GM19238 (cell line): ENCODE data around the gene WWP2.
"Not testable (repeated sequence)": the region's sequence is repeated elsewhere in the genome, so short reads cannot be mapped to it uniquely, and the experiment has no call there.

ENCODE experiments used
- DNase-seq: peaks from one replicate; pipeline ENCODE4 v3.0.0; 2011; ENCODE audit warnings: low spot score; ENCODE audit not compliant: insufficient read length

WWP2 gene

DNA sequence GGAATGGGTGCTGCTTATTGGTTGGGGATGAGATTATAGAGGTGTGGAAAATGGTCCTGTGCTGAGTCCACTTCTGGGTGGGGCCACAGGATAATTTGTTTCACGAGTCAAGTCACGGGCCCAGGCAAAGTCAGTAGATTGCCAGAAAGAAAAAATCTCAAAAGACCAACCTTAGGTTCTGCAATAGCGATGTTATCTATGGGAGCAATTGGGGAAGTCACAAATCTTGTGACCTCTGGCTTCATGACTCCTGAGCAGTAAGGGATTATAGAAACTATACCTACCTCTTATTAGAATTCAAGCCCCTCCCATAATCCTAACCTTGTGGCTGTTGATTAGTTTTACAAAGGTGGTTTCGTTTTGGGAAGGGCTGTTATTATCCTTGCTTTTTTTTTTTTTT is 31.4 kb downstream of the WWP2 start:
- no peak for DNase-seq

DNA sequence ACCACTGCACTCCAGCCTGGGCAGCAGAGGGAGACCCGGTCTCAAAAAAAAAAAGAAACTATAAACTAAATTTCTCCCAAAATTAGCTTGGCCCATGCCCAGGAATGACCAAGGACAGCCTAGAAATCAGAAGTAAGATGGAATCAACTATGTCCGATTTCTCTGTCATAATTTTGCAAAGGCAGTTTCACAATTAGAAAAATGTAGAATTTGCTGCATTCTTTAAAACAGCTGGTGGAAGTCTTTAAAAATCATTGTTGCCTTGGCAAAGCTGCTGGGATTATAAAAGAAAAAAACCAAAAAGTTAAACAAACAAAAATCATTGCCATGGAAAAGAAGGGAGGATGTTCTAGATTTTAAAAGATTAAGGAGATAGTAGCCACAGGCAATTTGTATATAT is 32.4 kb downstream of the WWP2 start:
- DNase-seq, result no peak

DNA sequence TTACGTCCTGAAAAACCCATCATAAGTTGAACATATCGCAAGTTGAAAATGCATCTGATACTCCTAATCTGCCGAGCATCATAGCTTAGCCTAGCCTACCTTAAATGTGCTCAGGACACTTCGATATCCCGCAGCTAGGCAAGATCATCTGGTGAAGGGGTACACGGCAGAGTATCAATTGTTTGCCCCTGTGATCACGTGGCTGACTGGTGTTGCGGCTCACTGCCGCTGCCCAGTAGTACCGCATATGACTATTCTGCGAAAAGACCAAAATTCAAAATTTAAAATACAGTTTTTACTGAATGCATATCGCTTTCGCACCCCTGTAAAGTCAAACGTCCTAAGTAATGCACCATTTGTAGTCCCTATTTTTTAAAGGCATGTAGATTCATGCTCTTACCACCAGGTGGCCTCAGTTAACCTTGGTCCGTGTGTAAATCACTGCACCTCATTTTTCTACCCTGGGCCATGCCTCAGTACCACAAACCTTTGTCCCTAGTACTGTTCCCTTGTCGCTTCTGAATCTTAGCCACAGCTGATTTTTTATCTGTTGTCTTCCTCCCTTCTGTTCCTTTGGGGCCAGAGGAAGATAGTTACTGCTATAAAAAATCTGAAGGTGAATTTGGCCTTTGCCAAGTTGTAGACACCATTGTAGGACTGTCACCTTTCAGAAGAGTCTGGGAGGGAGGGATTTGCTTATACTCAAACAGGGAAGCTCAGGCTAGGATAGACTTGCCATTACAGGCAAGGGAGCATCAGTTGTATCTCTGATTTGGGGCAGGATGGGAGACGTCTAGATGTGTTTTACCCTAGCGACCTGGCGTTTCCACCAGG is 34.4 kb downstream of the WWP2 start:
- peak; percentile 26 for DNase-seq

DNA sequence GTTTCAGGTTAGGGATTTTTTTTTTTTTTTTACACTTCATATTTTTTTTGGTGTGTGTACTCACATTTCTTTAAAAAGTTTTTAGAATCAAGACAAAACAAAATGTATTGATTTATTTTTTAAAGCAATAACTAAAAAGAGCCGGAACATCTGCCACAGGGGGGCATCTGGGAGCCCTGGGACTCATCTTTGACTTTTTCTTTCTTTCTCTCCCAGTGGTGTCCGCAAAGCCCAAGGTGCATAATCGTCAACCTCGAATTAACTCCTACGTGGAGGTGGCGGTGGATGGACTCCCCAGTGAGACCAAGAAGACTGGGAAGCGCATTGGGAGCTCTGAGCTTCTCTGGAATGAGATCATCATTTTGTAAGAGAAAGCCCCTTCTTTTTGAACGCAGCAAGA is 36.3 kb downstream of the WWP2 start:
- no peak for DNase-seq

DNA sequence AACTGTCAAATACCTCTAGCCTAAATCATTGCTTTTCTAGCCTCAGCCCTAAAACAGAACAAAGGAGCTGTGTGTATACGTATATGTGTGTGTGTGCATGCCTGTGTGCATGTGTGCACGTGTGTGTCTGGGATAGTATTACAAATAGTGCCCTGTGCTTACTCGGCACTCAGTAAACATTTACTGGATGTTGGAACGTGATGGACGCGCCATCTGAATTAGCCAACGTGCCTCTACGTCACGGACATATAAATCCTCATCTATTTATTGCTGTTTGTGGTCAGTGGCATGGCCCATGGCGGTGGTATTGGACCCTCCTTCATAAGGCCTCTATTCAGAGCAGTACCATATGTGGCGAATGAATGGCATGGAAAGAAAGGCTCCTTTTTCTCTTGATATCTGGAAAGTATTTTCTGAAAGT is 37.5 kb downstream of the WWP2 start:
- DNase-seq, result no peak

DNA sequence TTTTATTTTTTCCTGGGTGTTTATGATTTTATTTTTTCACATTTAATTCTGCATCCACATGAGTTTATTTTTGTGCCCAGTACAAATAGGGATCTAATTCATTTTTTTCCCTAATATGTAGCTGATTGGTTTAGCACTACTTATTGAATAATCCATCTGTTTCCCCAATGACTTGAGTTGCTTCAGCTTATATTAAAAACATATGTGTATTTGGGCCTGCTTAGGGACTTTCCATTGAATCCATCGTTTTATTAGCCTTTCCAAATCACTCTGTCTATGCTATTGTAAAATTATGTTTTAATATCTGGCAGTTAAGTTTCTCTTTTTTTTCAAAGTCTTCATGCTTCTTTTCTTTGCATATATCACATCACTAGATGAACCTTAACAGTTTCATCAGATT is 42.2 kb downstream of the WWP2 start:
- no peak for DNase-seq

DNA sequence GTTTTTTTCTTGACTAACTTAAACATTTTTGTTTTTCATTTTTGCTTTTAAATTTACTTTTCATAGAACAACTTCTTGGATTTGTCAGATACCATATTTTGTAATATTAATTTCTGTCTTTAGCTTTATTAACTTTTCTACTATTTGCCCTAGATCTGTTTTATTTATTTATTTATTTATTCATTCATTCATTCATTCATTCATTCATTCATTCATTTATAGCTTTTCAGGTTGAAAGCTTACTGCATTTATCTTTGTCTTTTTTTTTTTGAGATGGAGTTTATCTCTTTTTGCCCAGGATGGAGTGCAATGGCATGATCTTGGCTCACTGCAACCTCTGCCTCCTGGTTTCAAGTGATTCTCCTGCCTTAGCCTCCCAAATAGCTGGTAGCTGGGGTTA is 44.6 kb downstream of the WWP2 start:
- not testable (repeated sequence) for DNase-seq

DNA sequence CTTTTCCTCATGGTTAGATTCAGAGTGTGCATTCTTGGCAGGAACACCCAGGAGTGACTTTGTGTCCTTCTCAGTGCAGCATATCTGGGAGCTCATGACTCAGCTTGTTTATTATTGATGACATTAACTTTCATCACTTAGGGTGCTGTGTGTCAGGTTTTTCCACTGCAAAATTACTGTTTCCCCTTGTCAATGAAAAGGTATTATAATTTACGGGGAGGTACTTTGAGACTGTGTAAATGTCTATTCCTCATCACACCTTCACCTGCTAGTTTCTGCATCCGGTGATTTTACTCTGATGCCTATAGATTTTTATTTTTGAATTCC is 50.5 kb downstream of the WWP2 start:
- no peak for DNase-seq

DNA sequence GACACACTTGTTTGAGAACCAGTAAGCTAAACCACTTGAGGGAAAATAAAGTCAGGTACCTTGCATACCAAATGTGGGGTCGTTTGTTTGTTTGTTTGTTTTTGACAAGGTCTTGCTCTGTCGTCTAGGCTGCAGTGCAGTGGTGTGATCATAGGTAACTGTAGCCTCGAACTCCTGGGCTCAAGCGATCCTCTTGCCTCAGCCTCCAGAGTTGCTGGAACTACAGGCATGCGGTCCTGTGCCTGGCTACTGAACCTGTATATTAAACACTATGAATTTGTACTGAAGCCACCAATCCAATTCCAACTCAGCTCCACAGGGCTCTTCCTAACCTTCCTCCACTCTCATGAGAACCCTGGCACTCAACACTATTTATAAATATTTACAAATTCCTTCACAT is 51.9 kb downstream of the WWP2 start:
- DNase-seq, result no peak

DNA sequence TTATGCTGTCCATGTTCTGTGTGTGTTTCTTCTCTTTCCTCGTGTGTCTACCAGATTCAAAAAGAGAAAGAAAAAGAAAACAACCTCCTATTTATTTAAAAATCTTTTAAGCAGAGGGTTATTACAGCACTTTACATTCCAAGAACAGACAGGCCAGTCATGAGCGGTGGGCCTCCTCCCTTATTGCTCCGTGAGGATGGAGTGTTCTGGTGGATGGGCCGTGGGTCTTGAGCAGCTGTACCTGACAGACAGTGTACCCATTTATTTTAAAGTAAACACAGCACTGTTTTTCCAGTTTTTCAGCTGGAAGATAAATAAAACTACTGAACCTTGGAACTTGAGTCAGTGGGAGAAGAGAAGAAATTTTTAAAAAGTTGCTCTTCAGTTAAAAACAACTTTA is 52.4 kb downstream of the WWP2 start:
- DNase-seq, result no peak

DNA sequence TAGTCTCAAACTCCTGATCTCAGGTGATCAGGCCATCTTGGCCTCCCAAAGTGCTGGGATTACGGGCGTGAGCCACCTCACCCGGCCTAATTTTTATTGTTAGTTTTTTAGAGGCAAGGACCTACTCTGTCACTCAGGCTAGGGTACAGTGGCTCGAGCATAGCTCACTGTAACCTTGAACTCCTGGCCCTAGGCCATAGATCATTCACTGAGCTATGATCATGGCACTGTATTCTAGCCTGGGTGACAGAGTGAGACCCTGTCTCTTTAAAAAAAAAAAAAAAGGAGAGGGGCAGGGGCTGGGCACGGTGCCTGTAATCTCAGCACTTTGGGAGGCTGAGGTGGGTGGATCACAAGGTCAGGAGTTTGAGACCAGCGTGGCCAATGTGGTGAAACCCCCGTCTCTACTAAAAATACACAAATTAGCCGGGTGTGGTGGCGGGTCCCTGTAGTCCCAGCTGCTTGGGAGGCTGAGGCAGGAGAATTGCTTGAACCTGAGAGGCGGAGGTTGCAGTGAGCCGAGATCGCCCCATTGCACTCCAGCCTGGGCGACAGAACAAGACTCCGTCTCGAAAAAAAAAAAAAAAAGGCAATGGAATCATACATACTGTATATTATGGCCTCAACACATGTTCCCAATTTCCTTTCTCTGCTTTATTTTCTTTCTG is 53.2 kb downstream of the WWP2 start:
- not testable (repeated sequence) for DNase-seq

DNA sequence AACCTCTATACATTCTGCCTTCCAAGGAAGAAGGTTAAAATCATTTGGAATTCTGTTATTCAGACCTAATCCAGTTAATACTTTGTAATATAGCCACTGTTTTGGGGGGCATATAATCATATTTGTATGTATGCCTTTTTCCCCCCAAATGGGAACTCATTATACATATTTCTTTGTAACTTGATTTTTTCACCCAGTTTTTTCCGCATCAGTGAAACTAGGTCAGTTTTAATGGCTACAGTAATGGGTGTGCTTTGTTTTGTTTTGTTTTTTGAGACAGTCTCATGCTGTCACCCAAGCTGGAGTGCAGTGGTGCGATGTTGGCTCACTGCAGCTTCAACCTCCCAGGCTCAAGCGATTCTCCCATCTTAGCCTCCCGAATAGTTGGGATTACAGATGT is 54.9 kb downstream of the WWP2 start:
- no peak for DNase-seq

DNA sequence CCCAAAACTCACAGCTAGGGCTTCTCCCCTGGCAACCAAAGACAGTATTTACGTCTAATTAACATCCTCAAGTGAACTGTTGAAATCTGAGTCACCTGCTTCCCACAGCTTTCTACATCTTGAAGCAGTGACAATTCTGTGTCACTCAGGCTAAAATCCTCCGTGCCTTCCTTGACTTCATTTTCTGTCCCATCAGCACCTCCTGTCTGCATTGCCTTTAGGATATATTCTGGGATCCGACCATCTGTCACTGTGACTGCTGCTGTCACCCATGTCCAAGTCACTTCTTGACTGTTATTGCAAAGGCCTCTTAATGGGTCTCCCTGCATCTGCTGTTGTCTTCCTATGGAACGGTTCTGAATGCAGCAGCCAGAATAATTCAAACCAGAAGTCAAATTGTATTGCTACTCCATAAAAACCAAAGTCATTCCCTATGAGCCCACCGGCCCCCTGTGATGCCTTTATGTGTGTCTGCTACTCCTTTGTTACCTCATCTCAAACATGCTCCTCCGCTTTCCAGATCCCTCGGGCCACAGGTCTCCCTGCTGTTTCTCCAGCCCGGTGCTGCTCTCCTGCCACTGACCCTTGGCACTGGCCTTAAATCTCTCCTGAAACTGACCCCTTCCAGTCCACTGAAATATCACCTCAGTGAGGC is 56.9 kb downstream of the WWP2 start:
- DNase-seq, result no peak

DNA sequence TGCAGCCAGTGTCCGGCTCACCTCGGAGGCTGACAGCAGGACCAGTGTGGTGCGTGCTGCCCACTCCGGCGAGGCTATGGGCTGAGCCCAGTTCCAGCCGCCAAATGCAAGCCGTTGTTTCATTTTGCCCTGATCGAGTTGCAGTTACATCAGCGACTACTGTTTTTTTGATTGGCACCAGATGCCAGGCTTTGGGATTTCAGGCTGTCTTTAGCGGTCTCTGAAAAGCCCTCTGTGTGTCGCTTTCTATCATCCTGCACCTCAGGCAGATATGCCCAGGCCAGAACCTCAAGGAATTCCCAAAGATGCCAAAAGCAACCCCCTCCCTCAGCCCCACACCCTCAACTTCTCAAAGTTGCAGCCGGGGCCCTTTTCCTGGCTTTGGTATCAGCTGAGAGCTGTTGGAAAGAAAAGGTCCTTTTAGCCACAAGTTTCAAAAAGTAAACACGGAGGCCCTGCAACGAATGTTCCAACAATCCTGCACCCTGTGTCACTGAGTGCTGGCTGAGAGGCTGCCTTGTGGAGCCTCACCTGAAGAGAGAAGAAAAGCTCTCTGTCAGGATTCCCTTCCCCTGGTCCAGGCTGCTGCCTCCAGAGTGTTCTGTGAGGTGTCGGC is 58.9 kb downstream of the WWP2 start:
- DNase-seq, result no peak

DNA sequence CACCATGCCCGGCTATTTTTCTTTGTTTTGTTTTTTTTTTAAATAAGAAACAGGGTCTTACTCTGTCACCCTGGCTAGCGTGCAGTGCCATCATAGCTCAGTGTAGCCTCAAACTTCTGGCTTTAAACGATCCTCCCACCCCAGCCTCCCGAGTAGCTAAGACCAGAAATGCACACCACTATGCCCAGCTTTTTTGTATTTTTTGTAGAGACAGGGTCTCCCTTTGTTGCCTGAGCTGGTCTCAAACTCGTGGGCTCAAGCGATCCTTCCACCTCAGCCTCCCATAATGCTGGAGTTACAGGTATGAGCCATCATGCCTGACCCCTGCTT is 59.7 kb downstream of the WWP2 start:
- no peak for DNase-seq

DNA sequence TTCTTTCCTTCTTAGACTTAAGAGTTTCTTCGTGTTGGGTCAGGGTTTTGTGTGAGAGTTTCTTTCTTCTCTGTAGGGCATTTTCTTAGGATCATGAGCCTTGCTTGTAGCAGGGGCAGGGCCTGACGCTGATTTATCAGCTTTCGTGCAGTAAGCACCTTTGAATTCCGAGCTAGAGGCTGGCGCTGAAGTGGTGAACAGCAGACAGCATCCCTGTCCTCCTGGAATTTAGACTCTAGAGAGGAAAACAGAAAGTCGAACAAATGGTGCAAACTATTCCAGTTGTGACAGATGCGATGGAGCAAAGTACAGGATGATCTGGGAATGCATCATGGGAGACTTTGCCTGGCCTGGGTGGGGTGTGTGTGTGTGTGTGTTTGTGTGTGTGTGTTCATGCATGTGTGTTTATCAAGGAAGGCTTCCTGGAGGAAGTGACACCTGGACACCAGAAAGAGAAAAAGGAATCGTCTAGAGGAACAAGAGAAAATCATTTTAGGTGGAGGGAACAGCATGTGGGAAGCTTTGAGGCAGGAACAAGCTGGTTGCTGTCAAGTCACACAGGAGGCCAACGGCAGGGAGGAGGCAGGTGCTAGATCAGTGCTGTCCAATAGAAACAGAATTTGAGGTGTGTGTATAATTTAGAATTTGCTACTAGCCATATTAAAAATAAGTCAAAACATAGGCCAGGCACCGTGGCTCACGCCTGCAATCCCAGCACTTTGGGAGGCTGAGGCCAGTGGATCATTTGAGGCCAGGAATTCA is 60.2 kb downstream of the WWP2 start:
- no peak for DNase-seq

DNA sequence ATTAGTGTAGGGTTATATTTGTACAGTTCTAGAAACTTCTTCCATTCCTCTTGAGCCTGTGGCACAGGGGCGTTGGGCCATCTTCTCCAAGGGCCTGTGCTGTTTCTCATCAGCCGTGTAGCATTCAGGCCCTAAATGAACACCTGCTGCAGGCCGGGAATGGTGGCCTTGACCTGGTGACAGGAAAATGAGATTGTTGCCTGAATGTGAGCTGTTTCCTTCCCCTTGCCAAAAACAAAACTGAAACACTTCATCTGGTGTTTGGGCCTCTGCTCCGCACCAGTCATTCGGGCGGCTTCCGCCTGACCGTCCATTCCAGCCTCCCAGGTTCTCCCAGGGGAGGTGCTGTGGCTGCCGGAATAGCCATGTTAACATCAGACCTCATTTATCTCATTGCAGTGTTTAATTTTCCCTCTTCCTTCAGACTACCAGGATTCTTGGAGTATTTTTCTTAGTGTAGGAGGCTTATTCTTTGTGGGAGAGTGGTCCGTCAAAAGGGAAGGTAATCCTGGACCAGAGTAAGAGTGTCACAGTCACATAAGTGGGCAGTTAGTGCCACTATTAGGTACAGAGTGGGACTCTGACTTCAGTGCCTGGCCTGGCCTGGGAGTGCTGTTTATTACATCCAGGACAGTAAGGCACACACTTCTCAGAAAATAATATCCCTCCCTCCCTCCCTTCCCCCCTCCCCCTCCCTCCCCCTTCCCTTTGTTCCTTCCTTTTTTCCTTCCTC is 61.9 kb downstream of the WWP2 start:
- peak; percentile 65 for DNase-seq

DNA sequence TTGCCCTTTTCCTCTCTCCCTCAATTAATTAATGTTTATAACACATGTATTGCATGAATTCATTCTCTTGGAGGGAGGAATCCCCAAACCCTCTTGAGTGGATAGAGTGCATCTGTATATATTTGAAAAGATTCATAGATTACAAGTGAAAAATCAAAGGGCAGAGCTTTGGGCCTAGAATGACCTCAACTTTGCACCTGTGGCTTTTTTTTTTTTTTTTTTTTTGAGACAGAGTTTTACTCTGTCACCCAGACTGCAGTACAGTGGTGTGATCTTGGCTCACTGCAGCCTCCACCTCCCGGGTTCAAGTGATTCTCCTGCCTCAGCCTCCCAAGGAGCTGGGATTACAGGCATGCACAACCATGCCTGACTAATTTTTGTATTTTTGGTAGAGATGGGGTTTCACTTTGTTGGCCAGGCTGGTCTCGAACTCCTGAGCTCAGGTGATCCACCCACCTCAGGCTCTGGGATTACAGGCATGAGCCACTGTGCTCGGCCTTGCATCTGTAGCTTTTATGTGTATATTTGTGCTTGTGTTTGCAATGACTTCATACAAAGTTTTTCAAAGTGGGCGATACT is 62.5 kb downstream of the WWP2 start:
- DNase-seq, result not testable (repeated sequence)

DNA sequence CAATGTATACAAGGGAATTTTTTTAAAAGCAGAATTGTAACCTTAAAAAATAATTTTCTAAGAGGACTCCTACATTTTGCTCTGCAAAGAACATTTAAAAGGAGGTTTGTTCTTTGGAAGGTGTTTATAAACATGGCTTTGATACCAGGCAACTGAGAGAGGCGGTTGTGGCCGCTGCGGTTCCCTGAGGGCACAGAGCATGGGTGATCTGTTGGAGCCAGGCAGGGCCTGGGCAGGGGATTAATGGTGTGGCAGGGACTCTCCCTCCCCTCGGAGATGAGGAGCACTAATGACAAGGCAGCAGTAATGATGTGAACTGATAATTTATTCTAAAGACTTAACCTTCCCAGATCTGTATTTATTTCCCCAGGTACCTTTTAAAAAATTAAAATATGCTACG is 65.4 kb downstream of the WWP2 start:
- DNase-seq, result no peak

DNA sequence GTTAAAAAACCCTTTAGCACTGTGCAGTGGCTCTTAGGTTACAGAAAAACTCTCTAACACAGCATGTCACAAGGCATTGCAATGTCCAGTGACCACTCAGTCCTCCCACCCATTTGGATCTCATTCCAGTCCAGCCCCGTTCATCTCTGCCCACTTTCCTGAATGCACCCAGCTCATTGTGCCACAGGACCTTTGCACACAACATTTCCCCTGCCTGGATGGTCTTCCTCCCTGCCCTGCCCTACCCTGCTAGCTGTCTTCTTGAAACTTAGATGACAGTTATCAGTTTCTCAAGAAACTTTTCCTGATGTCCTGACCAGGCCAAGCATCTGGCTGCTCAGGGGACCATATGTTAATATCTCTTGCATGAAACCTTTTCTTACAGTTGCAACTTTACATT is 67.2 kb downstream of the WWP2 start:
- no peak for DNase-seq

DNA sequence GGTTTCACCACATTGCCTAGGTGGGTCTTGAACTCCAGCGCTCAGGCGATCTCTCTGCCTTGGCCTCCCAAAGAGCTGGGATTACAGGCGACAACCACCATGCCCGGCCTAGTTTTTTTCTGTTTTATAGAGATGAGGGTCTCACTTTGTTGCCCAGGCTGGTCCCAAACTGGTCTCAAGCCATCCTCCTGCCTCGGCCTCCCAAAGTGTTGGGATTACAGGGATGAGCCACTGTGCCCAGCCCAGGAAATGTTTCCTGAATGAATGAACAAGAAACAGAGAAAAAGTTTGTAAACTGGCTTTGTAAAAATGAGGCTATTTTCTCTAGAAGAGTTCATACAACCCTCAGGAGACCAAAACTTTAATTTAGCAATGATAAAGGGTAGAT is 68.0 kb downstream of the WWP2 start:
- DNase-seq, result no peak
